Right forelimb (tissue), 1 donor: ENCODE data around the gene UBA7.
"Not testable (repeated sequence)": the region's sequence is repeated elsewhere in the genome, so short reads cannot be mapped to it uniquely, and the experiment has no call there.

Experiments
- DNase-seq: peaks from one replicate; pipeline ENCODE4 v3.0.0-alpha.2; 2018

Gene UBA7

GRCh38 chr3:49785565-49786356 lies 28.0 kb downstream of the UBA7 start:
- DNase-seq: peak; percentile 61

- DNase-seq: not testable (repeated sequence)
Observed at GRCh38 chr3:49782277-49782676, 31.5 kb downstream of the UBA7 start.

- no peak for DNase-seq
Observed at GRCh38 chr3:49781415-49782199, 32.1 kb downstream of the UBA7 start.

GRCh38 chr3:49780975-49781365 lies 32.8 kb downstream of the UBA7 start:
- not testable (repeated sequence) for DNase-seq

GRCh38 chr3:49780080-49780974 lies 33.4 kb downstream of the UBA7 start:
- no peak for DNase-seq

GRCh38 chr3:49779358-49780079 lies 34.2 kb downstream of the UBA7 start:
- DNase-seq: no peak

- DNase-seq: not testable (repeated sequence)
Observed at GRCh38 chr3:49776101-49776500, 37.7 kb downstream of the UBA7 start.

- DNase-seq: no peak
Observed at GRCh38 chr3:49775538-49775937, 38.2 kb downstream of the UBA7 start.

- no peak for DNase-seq
Observed at GRCh38 chr3:49772703-49773102, 41.0 kb downstream of the UBA7 start.

- DNase-seq: no peak
Observed at GRCh38 chr3:49771340-49771938, 42.3 kb downstream of the UBA7 start.

- DNase-seq: no peak
Observed at GRCh38 chr3:49769926-49770325, 43.8 kb downstream of the UBA7 start.

- DNase-seq: no peak
Observed at GRCh38 chr3:49769286-49769915, 44.4 kb downstream of the UBA7 start.

GRCh38 chr3:49763981-49764380 lies 49.8 kb downstream of the UBA7 start:
- DNase-seq: no peak

- DNase-seq: no peak
Observed at GRCh38 chr3:49761661-49762060, 52.1 kb downstream of the UBA7 start.

- DNase-seq: no peak
Observed at GRCh38 chr3:49759226-49759625, 54.5 kb downstream of the UBA7 start.

GRCh38 chr3:49757197-49757596 lies 56.6 kb downstream of the UBA7 start:
- DNase-seq: no peak

- no peak for DNase-seq
Observed at GRCh38 chr3:49756036-49756435, 57.7 kb downstream of the UBA7 start.
